GM19438 (cell line): Measurements from ENCODE around the gene OXGR1.

Source experiments
- ATAC-seq: cut with Tn5 transposase; IDR thresholded peaks from one replicate; pipeline ENCODE4 v1.9.1; 2021; ENCODE audit warnings: low read depth; ENCODE audit not compliant: unreplicated experiment

OXGR1 gene

DNA sequence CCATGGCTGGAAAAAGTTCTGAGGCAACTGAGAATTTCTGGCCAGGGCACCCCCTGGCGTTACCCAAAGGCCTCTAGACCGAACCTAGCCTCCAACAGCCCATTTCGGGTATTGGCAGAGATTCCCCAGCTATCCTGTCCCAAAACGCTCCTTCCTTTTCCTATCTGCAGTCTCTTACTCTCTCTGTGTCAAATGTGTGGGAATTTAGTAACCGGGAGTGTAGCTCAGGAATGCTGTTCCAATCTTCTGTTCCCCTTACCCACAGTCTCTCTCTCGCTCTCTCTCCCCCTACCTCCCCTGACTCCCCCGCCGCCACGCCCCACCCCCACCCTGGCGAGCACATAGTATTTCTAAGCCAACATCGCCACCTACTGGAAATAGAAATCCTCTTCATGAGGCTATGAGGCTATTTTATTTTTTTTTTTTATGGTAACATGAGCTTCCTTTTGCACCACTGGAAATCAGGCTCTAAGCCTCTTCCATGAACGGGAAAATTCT lies 27.0 kb downstream of the OXGR1 start:
- no peak for ATAC-seq

DNA sequence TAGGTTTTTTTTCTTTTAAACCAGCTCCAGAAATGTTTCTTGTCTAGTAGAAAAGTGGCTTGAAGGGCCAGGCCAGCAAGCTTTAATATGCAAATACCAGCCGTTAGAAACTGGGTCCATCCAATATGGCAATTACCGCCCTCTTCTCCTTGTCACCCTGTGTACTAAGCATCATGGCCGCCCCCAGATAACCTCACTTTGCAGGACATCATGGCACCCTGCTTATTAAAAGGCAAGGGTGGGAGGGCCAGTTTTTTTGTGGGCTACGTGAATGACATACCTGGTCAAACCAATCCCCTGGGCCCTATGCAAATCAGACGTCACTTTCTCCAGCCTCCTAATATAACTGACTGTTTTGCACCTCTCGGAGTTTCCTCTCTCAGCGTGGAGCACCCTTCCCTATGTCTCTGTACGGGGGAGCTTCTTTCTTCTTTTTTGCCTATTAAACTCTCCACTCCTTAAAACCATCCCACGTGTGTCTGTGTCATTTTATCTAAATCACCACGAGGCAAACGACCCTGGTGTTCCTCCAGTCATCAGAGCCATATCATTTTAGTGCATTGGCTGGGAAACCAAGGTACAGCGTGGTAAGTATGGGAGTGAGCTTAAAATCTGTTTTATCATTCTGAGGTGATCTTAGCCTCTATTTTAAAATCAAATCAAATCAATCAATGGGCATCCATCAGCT lies 27.7 kb downstream of the OXGR1 start:
- ATAC-seq = no peak

DNA sequence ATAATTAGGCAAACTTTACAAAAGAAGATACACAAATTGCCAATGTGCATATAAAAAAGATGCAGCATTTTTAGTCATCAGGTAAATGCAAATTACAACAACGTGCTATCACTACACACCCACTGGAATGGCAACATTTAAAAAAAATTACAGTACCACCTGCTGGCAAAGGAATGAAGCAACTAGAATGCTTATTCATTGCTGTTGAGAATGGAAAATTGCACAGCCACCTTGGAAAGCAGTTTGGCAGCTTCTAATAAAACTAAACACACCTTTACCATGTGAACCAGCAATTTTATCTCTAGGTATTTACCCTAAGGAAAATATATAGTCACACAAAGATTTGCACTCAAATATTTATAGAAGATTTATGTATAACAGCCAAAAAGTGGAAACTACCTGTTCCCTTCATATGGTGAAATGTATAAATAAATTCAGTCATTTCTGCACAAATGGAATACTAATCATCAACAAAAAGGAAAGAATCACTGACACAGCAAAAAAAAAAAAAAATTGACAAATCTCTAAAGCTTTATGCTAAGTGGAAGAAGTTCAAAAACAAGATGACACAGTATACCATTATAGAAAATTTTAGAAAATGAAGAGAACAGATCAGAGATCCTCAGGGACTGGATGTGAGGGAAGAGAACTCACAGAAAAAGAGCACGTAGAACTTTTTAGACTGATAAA lies 30.3 kb downstream of the OXGR1 start:
- ATAC-seq = no peak

DNA sequence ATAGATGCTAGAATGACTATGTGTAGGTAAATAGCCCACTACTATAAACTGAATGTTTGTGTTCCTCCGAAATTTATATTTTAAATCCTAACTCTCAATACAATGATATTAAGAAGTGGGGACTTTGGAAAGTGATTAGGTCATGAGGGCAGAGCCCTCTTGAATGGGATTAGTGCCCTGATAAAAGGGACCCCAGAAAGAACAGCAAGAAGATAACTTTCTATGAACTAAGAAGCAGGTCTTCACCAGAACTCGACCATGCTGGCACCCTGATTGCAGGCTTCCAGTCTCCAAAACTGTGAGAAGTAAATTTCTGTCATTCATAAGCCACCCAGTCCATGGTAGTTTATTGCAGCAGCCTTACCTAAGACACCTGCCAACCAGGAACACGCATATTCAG lies 33.9 kb downstream of the OXGR1 start:
- no peak for ATAC-seq

DNA sequence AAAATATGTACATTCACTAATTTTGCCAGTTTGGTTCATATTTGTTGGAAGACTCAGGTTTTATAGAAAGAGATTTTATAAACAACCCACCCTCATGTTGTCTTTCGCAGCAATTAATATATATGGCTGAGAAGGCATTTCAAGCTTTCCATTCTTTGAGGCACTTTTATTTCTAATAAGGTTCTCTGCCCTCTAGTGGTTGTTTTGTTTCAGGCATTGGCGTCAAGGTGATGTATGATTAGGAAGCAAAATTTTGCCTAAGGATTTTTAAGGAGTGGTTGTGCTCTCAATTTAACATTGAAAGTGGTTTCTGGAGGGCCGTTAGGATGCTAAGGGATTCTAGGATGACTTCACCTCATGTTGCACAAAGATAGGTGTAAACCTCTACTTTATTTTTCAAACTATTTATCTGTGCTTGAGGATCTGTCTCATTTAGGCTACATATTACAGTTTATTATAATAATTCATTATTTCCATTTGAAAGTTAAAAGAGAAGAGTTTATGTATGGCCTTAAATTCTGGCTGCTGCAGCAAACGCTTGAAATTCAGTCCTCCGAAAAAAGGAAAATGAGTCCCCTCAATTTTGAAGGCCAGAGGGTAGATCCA lies 35.9 kb downstream of the OXGR1 start:
- no peak for ATAC-seq

GRCh38 chr13:96952595-96952994 lies 41.7 kb downstream of the OXGR1 start:
- no peak for ATAC-seq

DNA sequence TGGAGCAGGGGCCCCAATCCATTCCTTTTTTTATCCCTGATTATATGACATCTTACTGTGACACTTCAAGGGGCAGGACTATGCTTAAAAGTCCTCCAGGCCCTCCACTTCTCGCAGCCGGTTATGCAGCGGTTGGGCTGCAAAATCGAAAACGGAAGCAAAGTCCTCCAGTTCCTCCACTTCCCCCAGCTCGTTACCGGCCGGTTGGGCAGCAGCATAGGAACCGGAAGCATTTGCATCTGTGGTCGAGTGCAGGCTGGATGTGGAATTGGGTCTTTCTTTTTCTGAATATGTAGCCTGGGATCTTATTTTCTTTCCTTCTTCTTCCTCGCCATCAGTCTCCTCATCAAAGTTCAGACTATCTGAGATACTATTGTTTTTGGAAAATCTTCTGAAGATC lies 46.1 kb downstream of the OXGR1 start:
- no peak for ATAC-seq

- ATAC-seq = no peak
These were observed 46.8 kb downstream of the OXGR1 start for GRCh38 chr13:96947343-96947910.

DNA sequence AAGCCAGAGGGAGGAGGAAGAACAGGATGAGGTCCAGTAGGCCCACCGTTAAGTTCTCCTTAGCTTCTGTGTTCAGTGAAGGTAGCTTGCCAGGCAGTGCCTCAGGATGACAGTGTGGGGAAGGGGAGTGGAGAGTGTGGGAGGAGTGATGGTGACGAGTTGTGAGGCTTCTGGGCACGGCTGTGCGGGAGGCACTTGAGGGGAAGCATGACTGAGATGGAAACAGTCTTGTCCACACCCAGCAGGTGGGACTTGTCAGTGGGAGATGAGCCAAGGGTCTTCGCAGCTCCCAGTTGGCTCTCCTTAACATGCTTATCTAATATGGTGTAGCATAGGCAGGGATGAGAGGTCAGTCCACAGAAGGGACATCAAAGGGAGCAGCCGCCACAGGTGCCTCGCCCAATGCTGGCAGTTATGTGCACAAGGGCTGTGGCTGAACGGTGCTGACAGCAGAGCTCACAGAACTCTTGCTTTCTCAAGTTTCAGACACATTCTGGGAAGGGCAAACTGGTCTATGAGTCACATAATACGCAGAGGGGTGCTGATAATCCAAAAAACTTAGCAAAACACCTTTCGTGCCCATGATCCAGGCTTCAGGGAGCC lies 47.5 kb downstream of the OXGR1 start:
- ATAC-seq = no peak

- ATAC-seq = no peak
These were observed 53.3 kb downstream of the OXGR1 start for GRCh38 chr13:96940961-96941360.

DNA sequence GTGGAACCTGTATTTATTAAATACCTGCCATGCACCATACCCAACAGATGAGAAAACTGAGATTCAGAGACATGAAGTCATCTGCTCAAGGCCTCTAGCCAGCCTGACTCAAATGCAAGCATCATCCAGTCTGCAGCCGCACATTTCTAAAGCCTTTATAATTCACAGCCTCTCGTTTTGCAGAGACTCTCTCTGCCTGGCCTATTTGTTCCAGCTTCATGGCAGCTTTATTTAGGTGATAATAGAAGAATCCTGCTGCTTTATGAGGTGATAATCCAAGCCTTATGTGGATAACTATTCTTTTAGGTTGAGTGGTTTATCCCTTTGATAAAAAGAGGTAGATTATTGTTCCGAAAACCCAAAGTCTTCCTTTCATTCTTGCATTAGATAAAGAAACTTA lies 58.4 kb downstream of the OXGR1 start:
- no peak for ATAC-seq
